T-helper 1 cell treated with Interleukin-12 subunit alpha and Interleukin-12 subunit beta and Interleukin-4 antibody, amounts not matched to agents 30 μg/mL and 1 μg/mL, for 36 hours (primary cell): ENCODE results near the gene SNCB.

Experiments used
- H3K27ac Mint-ChIP-seq: one replicate; pipeline ENCODE4 v1.8.0; 2021; ENCODE audit warnings: mild to moderate bottlenecking, mixed read lengths
- H3K27me3 Mint-ChIP-seq: one replicate; pipeline ENCODE4 v1.8.0; 2021; ENCODE audit warnings: low read depth, mixed read lengths
- H3K36me3 Mint-ChIP-seq: one replicate; pipeline ENCODE4 v1.8.0; 2021; ENCODE audit warnings: low read depth, mixed read lengths
- H3K4me1 Mint-ChIP-seq: one replicate; pipeline ENCODE4 v1.8.0; 2021; ENCODE audit warnings: low read depth, mixed read lengths
- H3K4me3 Mint-ChIP-seq: one replicate; pipeline ENCODE4 v1.8.0; 2021; ENCODE audit warnings: mild to moderate bottlenecking, moderate library complexity, mixed read lengths
- H3K9me3 Mint-ChIP-seq: one replicate; pipeline ENCODE4 v1.8.0; 2021; ENCODE audit warnings: mixed read lengths

Gene SNCB

GRCh38 chr5:176577312-176578176 is 52.8 kb downstream of the SNCB start:
- H3K4me1 Mint-ChIP-seq: peaks cover 3% of the 10 kb centered on the region
- no peak overlapping the region for H3K4me3 Mint-ChIP-seq
- H3K27ac Mint-ChIP-seq: no peak overlapping the region
- peaks cover 7% of the 10 kb centered on the region for H3K27me3 Mint-ChIP-seq
- no peaks in the 10 kb centered on the region for H3K9me3 Mint-ChIP-seq
- no peaks in the 10 kb centered on the region for H3K36me3 Mint-ChIP-seq

- H3K4me1 Mint-ChIP-seq: peaks cover 3% of the 10 kb centered on the region
- H3K36me3 Mint-ChIP-seq: no peaks in the 10 kb centered on the region
- H3K27ac Mint-ChIP-seq: no peak overlapping the region
- H3K27me3 Mint-ChIP-seq: peaks cover 11% of the 10 kb centered on the region
- no peak overlapping the region for H3K4me3 Mint-ChIP-seq
- no peaks in the 10 kb centered on the region for H3K9me3 Mint-ChIP-seq
These were observed 54.6 kb downstream of the SNCB start for GRCh38 chr5:176575488-176576422.

GRCh38 chr5:176575066-176575465 is 55.3 kb downstream of the SNCB start:
- Mint-ChIP-seq H3K27me3 (peaks cover 12% of the 10 kb centered on the region), H3K36me3 (no peaks in the 10 kb centered on the region), H3K27ac (no peak overlapping the region), H3K4me1 (peaks cover 3% of the 10 kb centered on the region), H3K9me3 (no peaks in the 10 kb centered on the region), H3K4me3 (no peak overlapping the region)

- H3K27ac Mint-ChIP-seq: no peak overlapping the region
- H3K4me1 Mint-ChIP-seq: peaks cover 3% of the 10 kb centered on the region
- H3K4me3 Mint-ChIP-seq: no peak overlapping the region
These were observed 56.1 kb downstream of the SNCB start for GRCh38 chr5:176574297-176574591.

GRCh38 chr5:176573564-176574296 is 56.6 kb downstream of the SNCB start:
- H3K4me1 Mint-ChIP-seq: peaks cover 3% of the 10 kb centered on the region
- no peaks in the 10 kb centered on the region for H3K36me3 Mint-ChIP-seq
- peaks cover 14% of the 10 kb centered on the region for H3K27me3 Mint-ChIP-seq
- H3K4me3 Mint-ChIP-seq: no peak overlapping the region
- no peak overlapping the region for H3K27ac Mint-ChIP-seq
- no peaks in the 10 kb centered on the region for H3K9me3 Mint-ChIP-seq

More at GRCh38 chr5:176574297-176574591, 56.1 kb downstream of the SNCB start:
- Mint-ChIP-seq H3K36me3 (no peaks in the 10 kb centered on the region), H3K9me3 (no peaks in the 10 kb centered on the region), H3K27me3 (peaks cover 14% of the 10 kb centered on the region)
